H9 (cell line): ENCODE measurements around the gene PAX3. TPM values are rescaled to one million over a fixed set of nuclear protein-coding genes. Genes with fewer than 3 reads are reported as not detected.
A peak's percentile ranks its signal among the peaks of the same experiment; 100 is the strongest.

ENCODE experiments used
- DNase-seq: peaks from one replicate; pipeline ENCODE4 v3.0.0-alpha.2; 2017
- H2AFZ ChIP-seq: one replicate; pipeline ENCODE4 v1.6.1; 2013; ENCODE audit warnings: mild to moderate bottlenecking, low read length, control low read depth, moderate library complexity
- H2AK5ac ChIP-seq: 2 replicates; pipeline ENCODE4 v1.6.1; 2013; ENCODE audit warnings: low read length, control low read depth, mixed read lengths; ENCODE audit not compliant: insufficient read length
- H2BK120ac ChIP-seq: one replicate; pipeline ENCODE4 v1.6.1; 2013; ENCODE audit warnings: low read depth, mild to moderate bottlenecking, low read length, control low read depth, inconsistent platforms; ENCODE audit not compliant: poor library complexity, severe bottlenecking
- H2BK12ac ChIP-seq: 2 replicates; pipeline ENCODE4 v1.6.1; 2013; ENCODE audit warnings: low read length, control low read depth, mixed read lengths, low read depth; ENCODE audit not compliant: insufficient read length
- H2BK15ac ChIP-seq: 2 replicates; pipeline ENCODE4 v1.6.1; 2013; ENCODE audit warnings: low read depth, low read length, control low read depth
- H2BK20ac ChIP-seq: one replicate; pipeline ENCODE4 v1.6.1; 2013; ENCODE audit warnings: low read depth, mild to moderate bottlenecking, low read length, control low read depth, inconsistent platforms; ENCODE audit not compliant: poor library complexity, severe bottlenecking
- H2BK5ac ChIP-seq: 2 replicates; pipeline ENCODE4 v1.6.1; 2013; ENCODE audit warnings: low read length, control low read depth, mixed read lengths; ENCODE audit not compliant: insufficient read length
- H3K14ac ChIP-seq: 2 replicates; pipeline ENCODE4 v1.6.1; 2013; ENCODE audit warnings: low read length, control low read depth; ENCODE audit not compliant: insufficient read depth
- H3K18ac ChIP-seq: 2 replicates; pipeline ENCODE4 v1.6.1; 2013; ENCODE audit warnings: low read depth, mild to moderate bottlenecking, mixed read lengths, low read length, control low read depth; ENCODE audit not compliant: insufficient read length
- H3K23ac ChIP-seq: 2 replicates; pipeline ENCODE4 v1.6.1; 2013; ENCODE audit warnings: low read length, control low read depth, mixed read lengths, low read depth; ENCODE audit not compliant: insufficient read length
- H3K23me2 ChIP-seq: 2 replicates; pipeline ENCODE4 v1.6.1; 2013; ENCODE audit warnings: low read depth, mild to moderate bottlenecking, mixed read lengths, low read length, control low read depth; ENCODE audit not compliant: insufficient read length, poor library complexity, severe bottlenecking
- H3K27ac ChIP-seq: 2 replicates; pipeline ENCODE4 v1.5.1; 2013; ENCODE audit warnings: low read length, control low read depth, mixed read lengths, low read depth; ENCODE audit not compliant: insufficient read length
- H3K27me3 ChIP-seq: 2 replicates; pipeline ENCODE4 v1.6.1; 2013; ENCODE audit warnings: low read length, control low read depth, inconsistent platforms; ENCODE audit not compliant: insufficient read depth
- H3K4ac ChIP-seq: 2 replicates; pipeline ENCODE4 v1.6.1; 2013; ENCODE audit warnings: low read depth, mild to moderate bottlenecking, control low read depth, inconsistent platforms, low read length, moderate library complexity
- H3K4me1 ChIP-seq: 2 replicates; pipeline ENCODE4 v1.6.1; 2013; ENCODE audit warnings: low read length, control low read depth, inconsistent platforms; ENCODE audit not compliant: insufficient read depth
- H3K4me2 ChIP-seq: 2 replicates; pipeline ENCODE4 v1.6.1; 2013; ENCODE audit warnings: low read length, control low read depth, mixed read lengths; ENCODE audit not compliant: insufficient read length, insufficient read depth
- H3K56ac ChIP-seq: 2 replicates; pipeline ENCODE4 v1.6.1; 2013; ENCODE audit warnings: low read depth, mild to moderate bottlenecking, mixed read lengths, low read length, control low read depth; ENCODE audit not compliant: insufficient read length
- H3K79me1 ChIP-seq: 2 replicates; pipeline ENCODE4 v1.6.1; 2013; ENCODE audit warnings: low read depth, mild to moderate bottlenecking, moderate library complexity, low read length, control low read depth, inconsistent platforms; ENCODE audit not compliant: insufficient read depth, poor library complexity, severe bottlenecking
- H3K79me2 ChIP-seq: 2 replicates; pipeline ENCODE4 v1.6.1; 2013; ENCODE audit warnings: low read length, control low read depth, inconsistent platforms; ENCODE audit not compliant: insufficient read depth
- H3K9ac ChIP-seq: 2 replicates; pipeline ENCODE4 v1.6.1; 2013; ENCODE audit warnings: low read length, control low read depth, mixed read lengths; ENCODE audit not compliant: insufficient read length; ENCODE audit errors: extremely low read depth
- H3K9me3 ChIP-seq: one replicate; pipeline ENCODE4 v1.6.1; 2013; ENCODE audit warnings: low read depth, low read length, inconsistent platforms; ENCODE audit not compliant: control insufficient read depth
- H3T11ph ChIP-seq: one replicate; pipeline ENCODE4 v1.6.1; 2013; ENCODE audit warnings: mild to moderate bottlenecking, low read length, control low read depth, inconsistent platforms
- H4K20me1 ChIP-seq: one replicate; pipeline ENCODE4 v1.6.1; 2013; ENCODE audit not compliant: control insufficient read depth, insufficient read length, insufficient read depth
- H4K5ac ChIP-seq: 2 replicates; pipeline ENCODE4 v1.6.1; 2013; ENCODE audit warnings: low read depth, mild to moderate bottlenecking, mixed read lengths, low read length, control low read depth; ENCODE audit not compliant: insufficient read length
- H4K8ac ChIP-seq: replicated peaks from 2 replicates; pipeline ENCODE4 v1.6.1; 2013; ENCODE audit warnings: low read length, control low read depth, mixed read lengths, low read depth; ENCODE audit not compliant: insufficient read length
- H4K91ac ChIP-seq: 2 replicates; pipeline ENCODE4 v1.6.1; 2013; ENCODE audit warnings: low read depth, mild to moderate bottlenecking, moderate library complexity, mixed read lengths, low read length, control low read depth; ENCODE audit not compliant: insufficient read length
- H3K27ac Mint-ChIP-seq, 3 experiments: 2 replicates in 2 of 3; 3 replicates in 1 of 3; pipeline ENCODE4 v1.8.0; 2020 to 2021; ENCODE audit warnings: mixed read lengths in 3 of 3, mild to moderate bottlenecking in 1 of 3, moderate library complexity in 1 of 3
- H3K27me3 Mint-ChIP-seq: 2 replicates; pipeline ENCODE4 v1.8.0; 2021; ENCODE audit warnings: low read depth, mild to moderate bottlenecking, moderate library complexity, mixed read lengths
- H3K36me3 Mint-ChIP-seq, 3 experiments: 2 replicates in 2 of 3; 3 replicates in 1 of 3; pipeline ENCODE4 v1.8.0; 2020 to 2021; ENCODE audit warnings: low read depth in 3 of 3, mixed read lengths in 3 of 3; ENCODE audit not compliant: insufficient read depth in 1 of 3
- H3K4me1 Mint-ChIP-seq, 2 experiments: 2 replicates each; pipeline ENCODE4 v1.8.0; 2020; ENCODE audit warnings: mixed read lengths in 2 of 2
- H3K4me3 Mint-ChIP-seq, 2 experiments: 2 replicates in 1 of 2; 3 replicates in 1 of 2; pipeline ENCODE4 v1.8.0; 2020 to 2021; ENCODE audit warnings: mild to moderate bottlenecking in 2 of 2, mixed read lengths in 2 of 2, moderate library complexity in 1 of 2
- H3K9me3 Mint-ChIP-seq, 2 experiments: 2 replicates in 1 of 2; 3 replicates in 1 of 2; pipeline ENCODE4 v1.8.0; 2020; ENCODE audit warnings: mild to moderate bottlenecking in 2 of 2, mixed read lengths in 2 of 2, moderate library complexity in 1 of 2
- CTCF ChIP-seq: fragments of 200-600 bp; sonication (generic); conservative IDR thresholded peaks from 3 replicates; pipeline ENCODE4 v1.8.0; 2021; ENCODE audit warnings: antibody characterized with exemption, mild to moderate bottlenecking
- whole genome bisulfite sequencing: extraction: QIAGEN DNeasy Blood & Tissue Kit; methylation state at CpG from one replicate; pipeline ENCODE4 v1.1.7; 2013; ENCODE audit warnings: missing lambda C conversion rate, low lambda C conversion rate, mixed read lengths; ENCODE audit not compliant: insufficient read length; ENCODE audit errors: extremely low coverage; 5-methylcytosine and 5-hydroxymethylcytosine counted together
- total RNA-seq: library from RNA; stranded (reverse); gene quantifications from 2 replicates; pipeline ENCODE4 v1.2.1, GENCODE V29; 2021

Gene PAX3
- total RNA-seq, 1 experiment from 2014 or later, result not detected

GRCh38 chr2:222174450-222174849 is 124.3 kb downstream of the PAX3 start:
- no peak overlapping the region for H2BK120ac ChIP-seq
- no peak overlapping the region for H3K56ac ChIP-seq
- no peaks in the 10 kb centered on the region for H3K79me2 ChIP-seq
- no peak overlapping the region for H3K4me3 Mint-ChIP-seq
- H4K91ac ChIP-seq, result no peak overlapping the region
- peaks cover 61% of the 10 kb centered on the region for H3K27me3 Mint-ChIP-seq
- H3K27ac ChIP-seq, result no peak overlapping the region
- H4K8ac ChIP-seq, result no peak overlapping the region
- H2BK20ac ChIP-seq, result no peak overlapping the region
- H2AFZ ChIP-seq, result no peak overlapping the region
- H4K20me1 ChIP-seq, result no peaks in the 10 kb centered on the region
- H3K9me3 Mint-ChIP-seq, result no peaks in the 10 kb centered on the region
- no peak overlapping the region for H3K27ac Mint-ChIP-seq
- no peak overlapping the region for H4K5ac ChIP-seq
- H2BK15ac ChIP-seq, result no peak overlapping the region
- peaks cover 14 to 18% of the 10 kb centered on the region in 2 experiments for H3K4me1 Mint-ChIP-seq
- H3K4ac ChIP-seq, result no peak overlapping the region
- H2BK12ac ChIP-seq, result no peak overlapping the region
- peak; percentile 38 for DNase-seq
- WGBS, result no CpG with 5 or more reads among the region's 3 CpGs
- H3K18ac ChIP-seq, result no peak overlapping the region
- H3K9ac ChIP-seq, result no peak overlapping the region
- H2AK5ac ChIP-seq, result no peak overlapping the region
- H3K79me1 ChIP-seq, result no peaks in the 10 kb centered on the region
- TF ChIP-seq CTCF, result no peak
- no peaks in the 10 kb centered on the region for H3K36me3 Mint-ChIP-seq
- H3K23me2 ChIP-seq, result no peaks in the 10 kb centered on the region
- no peak overlapping the region for H3T11ph ChIP-seq
- H3K23ac ChIP-seq, result no peak overlapping the region
- no peak overlapping the region for H3K14ac ChIP-seq
- no peaks in the 10 kb centered on the region for H3K27me3 ChIP-seq
- no peak overlapping the region for H3K4me2 ChIP-seq
- H3K4me1 ChIP-seq, result no peaks in the 10 kb centered on the region
- no peaks in the 10 kb centered on the region for H3K9me3 ChIP-seq
- H2BK5ac ChIP-seq, result no peak overlapping the region
